GM18951 (cell line): ENCODE measurements around the gene MISP.

Experiments used
- POLR2A ChIP-seq: IDR thresholded peaks from 4 replicates; pipeline ENCODE4 v1.6.1; 2011; ENCODE audit warnings: mild to moderate bottlenecking; ENCODE audit not compliant: insufficient read length, insufficient read depth; ENCODE audit errors: extremely low read depth
- in situ Hi-C: fragments of 300-500 bp; cut with MboI; formaldehyde crosslinking; loops from one replicate; pipeline ENCODE4 v1.12.0; 2022; ENCODE audit warnings: low sequenced_read_pairs, mixed read lengths, inconsistent platforms; ENCODE audit not compliant: unreplicated experiment

The MISP gene

DNA sequence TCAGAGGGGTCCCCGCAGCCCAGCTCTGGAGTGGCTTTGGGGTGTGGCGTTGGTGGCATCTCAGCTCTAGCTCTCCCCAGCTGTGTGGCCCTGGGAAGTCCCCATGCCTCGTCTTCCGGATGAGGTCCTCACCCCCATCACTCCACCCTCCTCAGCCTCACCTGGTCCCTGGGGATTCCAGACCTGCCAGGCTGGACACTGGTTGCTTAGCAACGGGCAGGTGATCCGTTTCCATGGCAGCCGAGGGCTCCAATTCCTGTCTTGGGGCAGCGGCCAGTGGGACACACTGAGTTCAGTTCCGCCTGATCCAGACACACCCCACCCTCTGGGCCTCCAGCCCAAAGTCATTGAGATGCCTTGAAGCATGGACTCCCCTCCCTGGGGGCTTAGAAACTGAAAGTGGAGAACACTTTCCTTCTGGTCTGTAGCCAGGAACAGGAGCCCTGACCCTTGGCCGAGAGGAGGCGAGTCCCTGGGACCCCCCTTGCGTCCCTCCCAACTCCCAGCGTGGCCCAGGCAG lies 7.7 kb upstream of the MISP start:
- in situ Hi-C loops, result loop anchor here (25.0 kb wide), 1 partner anchor 156 kb away; the partner anchor contains the start of gene HCN2
- TF ChIP-seq POLR2A, result no peak

DNA sequence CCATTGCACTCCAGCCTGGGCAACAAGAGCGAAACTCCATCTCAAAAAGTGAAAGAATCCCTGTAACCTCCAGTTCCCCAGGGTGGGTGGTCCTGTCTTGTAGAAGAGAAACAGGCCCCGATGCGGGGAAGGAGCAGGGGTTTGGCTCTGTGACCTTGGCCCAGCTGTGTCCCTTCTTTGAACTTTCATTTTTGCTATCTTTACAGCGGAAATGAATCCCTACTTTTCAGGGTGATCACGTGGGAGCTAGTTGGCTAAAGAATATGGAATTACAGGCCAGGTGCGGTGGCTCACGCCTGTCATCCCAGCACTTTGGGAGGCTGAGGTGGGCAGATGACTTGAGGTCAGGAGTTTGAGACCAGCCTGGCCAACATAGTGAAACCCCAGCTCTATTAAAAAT lies 5.8 kb upstream of the MISP start:
- in situ Hi-C loops, result loop anchor here (25.0 kb wide), 1 partner anchor 158 kb away; the partner anchor contains the start of gene HCN2

- in situ Hi-C loops, result loop anchor here (25.0 kb wide), 1 partner anchor 159 kb away; the partner anchor contains the start of gene HCN2
- no peak for TF ChIP-seq POLR2A
These were observed 4.6 kb upstream of the MISP start for GRCh38 chr19:746208-746819.

GRCh38 chr19:746956-747355 lies 4.0 kb upstream of the MISP start:
- in situ Hi-C loops, result loop anchor here (25.0 kb wide), 1 partner anchor 160 kb away; the partner anchor contains the start of gene HCN2
- no peak for TF ChIP-seq POLR2A

- no peak for TF ChIP-seq POLR2A
- in situ Hi-C loops, result loop anchor here (25.0 kb wide), 1 partner anchor 160 kb away; the partner anchor contains the start of gene HCN2
These were observed 3.3 kb upstream of the MISP start for GRCh38 chr19:747432-748273.

GRCh38 chr19:748274-748598 lies 2.7 kb upstream of the MISP start:
- in situ Hi-C loops, result loop anchor here (25.0 kb wide), 1 partner anchor 161 kb away; the partner anchor contains the start of gene HCN2
- no peak for TF ChIP-seq POLR2A

- in situ Hi-C loops, result loop anchor here (25.0 kb wide), 2 partner anchors 163 to 237 kb away; partner anchors contain the start of genes HCN2 and WDR18
- no peak for TF ChIP-seq POLR2A
These were observed 1.1 kb upstream of the MISP start for GRCh38 chr19:749811-750210.

DNA sequence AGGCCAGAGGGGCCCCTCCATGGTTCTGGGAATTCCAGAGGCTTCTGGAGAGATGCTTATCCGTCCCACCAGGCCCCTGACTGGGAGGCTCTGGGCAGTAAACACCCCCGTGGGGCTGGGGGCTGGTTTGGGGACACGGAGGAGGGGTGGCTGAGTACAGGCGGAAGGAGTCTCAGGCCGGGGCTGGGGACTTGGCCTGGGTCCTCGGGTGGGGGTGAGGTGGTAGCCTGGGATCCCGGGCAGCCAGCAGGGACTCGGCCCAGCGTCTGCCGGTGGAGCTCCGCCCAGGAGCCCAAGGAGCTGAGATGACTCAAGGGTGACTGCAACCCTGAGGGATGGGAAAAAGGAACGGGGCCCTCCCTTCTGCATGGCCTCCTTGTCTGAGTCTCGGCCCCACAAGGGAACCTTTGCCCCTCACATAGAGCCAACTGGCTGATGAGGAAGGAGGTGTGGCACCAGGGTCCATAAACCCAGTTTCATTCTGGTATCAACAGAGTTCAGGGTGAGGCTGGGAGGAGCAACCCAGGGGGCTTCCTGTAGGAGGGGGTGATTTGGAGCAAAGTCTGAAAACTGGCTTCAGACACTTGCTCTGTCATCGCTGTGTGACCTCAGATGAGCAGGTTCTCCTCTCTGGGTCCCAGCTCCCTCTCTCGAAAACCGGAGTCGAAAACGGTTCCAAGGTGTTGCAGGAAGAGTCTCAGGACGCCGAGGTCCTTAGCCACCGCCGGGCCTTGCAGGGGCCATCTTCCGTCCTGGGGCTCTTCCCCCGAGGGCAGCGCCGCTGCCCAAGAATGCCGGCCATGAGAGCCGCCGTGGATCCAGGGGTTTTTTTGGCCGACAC lies 809 bp downstream of the MISP start:
- no peak for TF ChIP-seq POLR2A
- in situ Hi-C loops, result loop anchor here (25.0 kb wide), 1 partner anchor 236 kb away; the partner anchor contains the start of gene WDR18

GRCh38 chr19:752652-753517 lies 2.0 kb downstream of the MISP start:
- TF ChIP-seq POLR2A, result no peak
- in situ Hi-C loops, result loop anchor here (25.0 kb wide), 1 partner anchor 234 kb away; the partner anchor contains the start of gene WDR18

DNA sequence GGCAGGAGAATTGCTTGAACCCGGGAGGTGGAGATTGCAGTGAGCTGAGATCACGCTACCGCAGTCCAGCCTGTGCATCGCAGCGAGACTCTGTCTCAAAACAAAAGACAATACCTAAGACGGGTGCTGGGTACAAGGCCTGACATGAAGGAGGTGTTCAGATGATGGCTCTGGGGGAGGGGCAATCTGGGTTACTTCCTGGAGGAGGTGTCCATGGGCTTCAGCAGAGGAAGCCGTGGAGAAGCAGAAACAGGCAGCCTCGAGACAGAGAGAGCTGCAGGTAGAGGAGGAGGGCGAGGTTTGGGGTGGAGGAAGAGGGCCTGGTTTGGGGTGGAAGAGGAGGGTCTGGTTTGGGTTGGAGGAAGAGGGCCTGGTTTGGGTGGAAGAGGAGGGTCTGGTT lies 3.6 kb downstream of the MISP start:
- no peak for TF ChIP-seq POLR2A
- in situ Hi-C loops, result loop anchor here (25.0 kb wide), 1 partner anchor 233 kb away; the partner anchor contains the start of gene WDR18

DNA sequence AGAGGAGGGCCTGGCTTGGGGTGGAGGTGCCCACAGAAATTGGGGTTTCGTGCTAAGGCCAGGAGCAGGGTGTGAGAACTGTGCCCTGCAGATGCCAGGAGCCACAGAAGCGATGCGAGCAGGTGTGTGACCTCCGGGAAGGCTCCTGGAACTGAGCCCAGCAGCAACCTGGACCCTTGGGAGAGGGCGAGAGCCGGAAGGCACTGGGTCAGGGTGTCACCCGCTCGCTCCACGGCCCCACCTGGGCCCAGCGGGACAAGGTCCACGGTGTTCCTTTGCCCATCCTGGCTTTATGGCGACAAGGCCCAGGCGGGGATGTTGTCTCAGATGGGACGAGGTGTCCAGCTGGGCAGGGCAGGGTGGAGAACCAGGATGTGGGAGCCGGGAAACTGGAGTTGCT lies 4.2 kb downstream of the MISP start:
- no peak for TF ChIP-seq POLR2A
- in situ Hi-C loops, result loop anchor here (25.0 kb wide), 1 partner anchor 232 kb away; the partner anchor contains the start of gene WDR18

DNA sequence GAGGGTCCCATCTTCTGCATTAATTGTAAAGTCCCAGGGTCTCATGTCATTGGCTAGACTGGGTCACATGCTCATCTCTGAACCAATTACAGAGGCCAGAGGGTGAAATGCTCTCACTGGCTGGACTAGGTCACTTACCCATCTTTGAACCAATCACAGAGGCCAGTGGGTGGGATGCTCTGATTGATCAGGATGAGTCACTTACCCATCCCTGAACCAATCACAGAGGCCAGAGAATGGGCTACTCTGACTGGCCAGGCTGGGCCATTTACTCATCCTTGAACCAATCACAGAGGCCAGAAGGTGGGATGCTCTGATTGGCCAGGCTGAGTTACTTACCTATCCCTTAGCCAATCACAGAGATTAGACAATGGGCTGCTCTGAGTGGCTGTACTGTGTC lies 5.3 kb downstream of the MISP start:
- TF ChIP-seq POLR2A, result no peak
- in situ Hi-C loops, result loop anchor here (25.0 kb wide), 1 partner anchor 231 kb away; the partner anchor contains the start of gene WDR18
